HEK293 (cell line): Measurements from ENCODE around the gene MYL10.
A peak's percentile ranks its signal among the peaks of the same experiment; 100 is the strongest.

Experiments
- CTCF ChIA-PET: fragments of 350-600 bp; formaldehyde crosslinking; extraction: SDS; loops from one replicate; lab custom pipeline; 2021; ENCODE audit warnings: antibody characterized with exemption; lab: Yijun Ruan, JAX
- POLR2A ChIA-PET: fragments of 300-600 bp; formaldehyde crosslinking; extraction: SDS; loops from one replicate; lab custom pipeline; 2020; ENCODE audit warnings: antibody characterized with exemption, inconsistent platforms; lab: Yijun Ruan, JAX
- H3K27ac ChIP-seq: fragments of 200-500 bp; sonication (Bioruptor generic); 2 replicates; pipeline ENCODE4 v1.5.1; 2014; ENCODE audit warnings: low read depth, low read length, control low read depth, inconsistent platforms; ENCODE audit errors: extremely low read depth
- H3K36me3 ChIP-seq, 2 experiments: fragments of 200-500 bp in 1 of 2; sonication (Bioruptor generic) in 1 of 2; 1 replicate in 1 of 2; 2 replicates in 1 of 2; pipeline ENCODE4 v1.5.1; 2014 to 2017; ENCODE audit warnings: inconsistent platforms in 2 of 2, low read length in 2 of 2; ENCODE audit not compliant: control insufficient read depth in 2 of 2, insufficient read depth in 1 of 2
- H3K4me1 ChIP-seq: fragments of 200-500 bp; sonication (Bioruptor generic); 2 replicates; pipeline ENCODE4 v1.5.1; 2014; ENCODE audit warnings: mild to moderate bottlenecking, low read length, inconsistent platforms; ENCODE audit not compliant: control insufficient read depth, insufficient read depth
- H3K4me3 ChIP-seq: 2 replicates; pipeline ENCODE4 v1.5.1; 2011; ENCODE audit warnings: low read depth, mild to moderate bottlenecking, control low read depth, low read length, moderate library complexity
- H3K9me3 ChIP-seq: fragments of 200-500 bp; sonication (Bioruptor generic); 2 replicates; pipeline ENCODE4 v1.5.1; 2014; ENCODE audit warnings: low read depth, low read length, inconsistent platforms; ENCODE audit not compliant: control insufficient read depth, insufficient read depth
- KLF1 ChIP-seq: fragments of 450-650 bp; formaldehyde crosslinking; IDR thresholded peaks from 2 replicates; pipeline ENCODE4 v1.5.1; 2016; ENCODE audit warnings: missing biosample characterization, missing genetic modification characterization
- ZNF223 ChIP-seq: fragments of 450-650 bp; formaldehyde crosslinking; IDR thresholded peaks from 2 replicates; pipeline ENCODE4 v1.5.1; 2016; ENCODE audit warnings: missing biosample characterization, missing genetic modification characterization
- ZSCAN4 ChIP-seq: fragments of 450-650 bp; formaldehyde crosslinking; IDR thresholded peaks from 2 replicates; pipeline ENCODE4 v1.5.1; 2017; ENCODE audit warnings: missing biosample characterization, missing genetic modification characterization

Gene MYL10

DNA sequence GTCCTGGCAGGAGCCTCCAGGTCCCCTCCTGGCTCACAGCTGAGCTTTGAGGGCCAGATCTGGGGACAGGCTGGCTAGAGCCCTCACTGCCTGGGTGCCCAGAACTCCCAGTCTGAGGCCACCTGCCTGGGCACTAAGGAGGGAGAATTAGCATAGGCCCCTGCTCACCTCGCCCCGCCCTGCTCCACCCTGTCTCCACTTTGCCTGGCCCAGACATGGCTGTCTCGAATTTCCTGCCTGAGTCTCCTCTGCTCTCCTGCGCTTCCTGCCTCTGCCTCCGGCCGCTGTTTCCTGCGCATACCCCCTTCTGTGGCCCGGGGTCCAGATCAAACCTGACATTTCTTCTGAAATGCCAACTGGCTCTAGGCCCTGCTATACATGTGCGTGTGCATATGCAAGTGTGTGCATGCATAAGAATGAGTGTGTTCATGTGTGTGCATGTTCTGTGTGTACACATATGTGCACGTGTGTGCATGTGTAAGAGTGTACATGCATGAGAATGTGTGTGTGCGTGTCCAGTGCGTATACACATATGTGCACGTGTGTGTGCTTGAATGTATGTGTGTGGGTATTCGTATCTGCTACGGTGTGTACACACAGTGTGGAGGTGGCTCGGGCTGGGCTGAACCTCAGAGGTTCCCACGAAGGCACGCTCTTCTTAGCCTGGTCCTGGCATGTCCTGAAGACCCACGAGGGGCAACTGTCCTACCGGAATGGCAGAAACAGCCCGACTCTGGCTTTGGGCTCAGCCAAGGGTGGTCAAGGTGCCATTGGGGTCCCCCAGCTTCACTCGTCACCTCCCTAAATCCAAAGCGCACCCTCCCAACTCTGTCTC is 64.9 kb downstream of the MYL10 start:
- CTCF ChIA-PET: interaction anchor here (0.7 kb wide), 1 partner anchor 575 kb away, joined by 3 read pairs; no protein-coding TSS in a partner anchor
- H3K9me3 ChIP-seq: no peaks in the 10 kb centered on the region
- no peaks in the 10 kb centered on the region for H3K4me1 ChIP-seq
- TF ChIP-seq KLF1 (tag by site-specific recombination): peak; percentile 73
- TF ChIP-seq ZSCAN4 (tag by site-specific recombination): 0 out of 2 replicates have a peak, but pooled peaks have one; percentile 34
- TF ChIP-seq ZNF223 (tag by site-specific recombination): no peak
- TF ChIP-seq, all 188 proteins: peak for 2
- Histone ChIP-seq H3K36me3 (no peaks in the 10 kb centered on the region), H3K27ac (no peak overlapping the region), H3K4me3 (no peak overlapping the region)
- POLR2A ChIA-PET: no interaction called here
